ENCODE data around the gene EIF3B. TPM values are rescaled to one million over a fixed set of nuclear protein-coding genes. Genes with fewer than 3 reads are reported as not detected.

Gene EIF3B
- total RNA-seq, 1 experiment from 2014 or later: 364 TPM

- intact Hi-C loops (cut with micrococcal nuclease; ENCODE audit: unreplicated experiment): no loop called here
- Histone ChIP-seq H3K27me3 (replicated peaks; ENCODE audit: insufficient read depth, low read depth, low read length, poor library complexity) (no peaks in the 10 kb centered on the region), H3K4me1 (ENCODE audit: insufficient read depth, low read length, poor library complexity, severe bottlenecking) (no peaks in the 10 kb centered on the region), H3K4me3 (ENCODE audit: low read depth, low read length, poor library complexity, severe bottlenecking) (no peak overlapping the region), H3K27ac (ENCODE audit: low read depth, low read length, poor library complexity, severe bottlenecking) (no peak overlapping the region), H3K36me3 (ENCODE audit: insufficient read depth, low read length, poor library complexity, severe bottlenecking) (peaks cover 89% of the 10 kb centered on the region), H3K9me3 (ENCODE audit: low read depth, low read length, poor library complexity, severe bottlenecking) (no peaks in the 10 kb centered on the region)
- no peak for DNase-seq (ENCODE audit: low spot score)
- ChIA-PET POLR2A (ENCODE audit: low non-redundant PET) (no interaction called here), CTCF (no interaction called here)
- no TSS peak for BruUV-seq (replicated peaks)
- TF ChIP-seq CTCF (conservative IDR thresholded peaks at IDR 0.05; ENCODE audit: low read depth, low read length): no peak
- TF ChIP-seq EZH2 (IDR thresholded peaks at IDR 0.05; ENCODE audit: borderline replicate concordance, low read depth, low read length, poor library complexity, severe bottlenecking): no peak
These were observed 19.8 kb downstream of the EIF3B start for GRCh38 chr7:2374401-2374800.

GRCh38 chr7:2374830-2375728 lies 20.5 kb downstream of the EIF3B start:
- intact Hi-C loops (cut with micrococcal nuclease; ENCODE audit: unreplicated experiment): no loop called here
- POLR2A ChIA-PET (ENCODE audit: low non-redundant PET): no interaction called here

More at GRCh38 chr7:2374830-2375728, 20.5 kb downstream of the EIF3B start:
- no peak for DNase-seq (ENCODE audit: low spot score)
- TF ChIP-seq CTCF (conservative IDR thresholded peaks at IDR 0.05; ENCODE audit: low read depth, low read length): 0 out of 2 replicates have a peak, but pooled peaks have one; percentile 9
- TF ChIP-seq EZH2 (IDR thresholded peaks at IDR 0.05; ENCODE audit: borderline replicate concordance, low read depth, low read length, poor library complexity, severe bottlenecking): no peak
- Histone ChIP-seq H3K4me1 (ENCODE audit: insufficient read depth, low read length, poor library complexity, severe bottlenecking) (no peaks in the 10 kb centered on the region), H3K9me3 (ENCODE audit: low read depth, low read length, poor library complexity, severe bottlenecking) (no peaks in the 10 kb centered on the region), H3K4me3 (ENCODE audit: low read depth, low read length, poor library complexity, severe bottlenecking) (no peak overlapping the region), H3K36me3 (ENCODE audit: insufficient read depth, low read length, poor library complexity, severe bottlenecking) (peaks cover 89% of the 10 kb centered on the region), H3K27me3 (replicated peaks; ENCODE audit: insufficient read depth, low read depth, low read length, poor library complexity) (no peaks in the 10 kb centered on the region), H3K27ac (ENCODE audit: low read depth, low read length, poor library complexity, severe bottlenecking) (no peak overlapping the region)
- no TSS peak for BruUV-seq (replicated peaks)
- CTCF ChIA-PET: no interaction called here
